Cardiac fibroblast (primary cell): ENCODE data around the gene AKR1C3.

Experiments
- DNase-seq, 2 donors: peaks; one replicate each; pipeline versions ENCODE4 v3.0.0 to v3.0.0-alpha.2; 2010; ENCODE audit warnings: low read depth in 2 of 2
- H3K4me3 ChIP-seq, 2 donors: replicated peaks in 1 of 2; 1 replicate in 1 of 2; 2 replicates in 1 of 2; pipeline ENCODE4 v1.5.1; 2011; ENCODE audit warnings: low read depth in 2 of 2, low read length in 2 of 2, mild to moderate bottlenecking in 2 of 2, moderate library complexity in 1 of 2
- TF ChIP-seq, protein P1 (sequence below): IDR thresholded peaks from one replicate; pipeline ENCODE4 v1.5.1; 2011; ENCODE audit warnings: low read depth, mild to moderate bottlenecking, low read length, inconsistent platforms

The AKR1C3 gene

DNA sequence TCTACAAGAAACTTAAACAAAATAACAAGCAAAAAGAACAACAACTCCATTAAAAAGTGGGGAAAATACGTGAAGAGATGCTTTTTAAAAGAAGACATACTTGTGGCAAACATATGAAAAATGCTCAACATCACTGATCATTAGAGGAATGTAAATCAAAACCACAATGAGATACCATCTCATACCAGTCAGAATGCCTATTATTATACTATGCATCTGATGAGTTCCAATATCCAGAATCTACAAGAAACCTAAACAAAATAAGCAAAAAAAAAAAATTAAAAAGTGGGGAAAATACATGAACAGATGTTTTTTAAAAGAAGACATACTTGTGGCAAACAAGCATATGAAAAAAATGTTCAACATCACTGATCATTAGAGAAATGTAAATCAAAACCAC lies 29.6 kb upstream of the AKR1C3 start:
- DNase-seq = peak in 1 of 2 donors; percentile 22
- TF ChIP-seq, protein P1, sequence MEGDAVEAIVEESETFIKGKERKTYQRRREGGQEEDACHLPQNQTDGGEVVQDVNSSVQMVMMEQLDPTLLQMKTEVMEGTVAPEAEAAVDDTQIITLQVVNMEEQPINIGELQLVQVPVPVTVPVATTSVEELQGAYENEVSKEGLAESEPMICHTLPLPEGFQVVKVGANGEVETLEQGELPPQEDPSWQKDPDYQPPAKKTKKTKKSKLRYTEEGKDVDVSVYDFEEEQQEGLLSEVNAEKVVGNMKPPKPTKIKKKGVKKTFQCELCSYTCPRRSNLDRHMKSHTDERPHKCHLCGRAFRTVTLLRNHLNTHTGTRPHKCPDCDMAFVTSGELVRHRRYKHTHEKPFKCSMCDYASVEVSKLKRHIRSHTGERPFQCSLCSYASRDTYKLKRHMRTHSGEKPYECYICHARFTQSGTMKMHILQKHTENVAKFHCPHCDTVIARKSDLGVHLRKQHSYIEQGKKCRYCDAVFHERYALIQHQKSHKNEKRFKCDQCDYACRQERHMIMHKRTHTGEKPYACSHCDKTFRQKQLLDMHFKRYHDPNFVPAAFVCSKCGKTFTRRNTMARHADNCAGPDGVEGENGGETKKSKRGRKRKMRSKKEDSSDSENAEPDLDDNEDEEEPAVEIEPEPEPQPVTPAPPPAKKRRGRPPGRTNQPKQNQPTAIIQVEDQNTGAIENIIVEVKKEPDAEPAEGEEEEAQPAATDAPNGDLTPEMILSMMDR = no peak
- H3K4me3 ChIP-seq = no peak overlapping the region

- TF ChIP-seq, protein P1 = no peak
- no peak for DNase-seq
- no peak overlapping the region for H3K4me3 ChIP-seq
Observed at GRCh38 chr10:5068274-5068984, 25.8 kb upstream of the AKR1C3 start.

DNA sequence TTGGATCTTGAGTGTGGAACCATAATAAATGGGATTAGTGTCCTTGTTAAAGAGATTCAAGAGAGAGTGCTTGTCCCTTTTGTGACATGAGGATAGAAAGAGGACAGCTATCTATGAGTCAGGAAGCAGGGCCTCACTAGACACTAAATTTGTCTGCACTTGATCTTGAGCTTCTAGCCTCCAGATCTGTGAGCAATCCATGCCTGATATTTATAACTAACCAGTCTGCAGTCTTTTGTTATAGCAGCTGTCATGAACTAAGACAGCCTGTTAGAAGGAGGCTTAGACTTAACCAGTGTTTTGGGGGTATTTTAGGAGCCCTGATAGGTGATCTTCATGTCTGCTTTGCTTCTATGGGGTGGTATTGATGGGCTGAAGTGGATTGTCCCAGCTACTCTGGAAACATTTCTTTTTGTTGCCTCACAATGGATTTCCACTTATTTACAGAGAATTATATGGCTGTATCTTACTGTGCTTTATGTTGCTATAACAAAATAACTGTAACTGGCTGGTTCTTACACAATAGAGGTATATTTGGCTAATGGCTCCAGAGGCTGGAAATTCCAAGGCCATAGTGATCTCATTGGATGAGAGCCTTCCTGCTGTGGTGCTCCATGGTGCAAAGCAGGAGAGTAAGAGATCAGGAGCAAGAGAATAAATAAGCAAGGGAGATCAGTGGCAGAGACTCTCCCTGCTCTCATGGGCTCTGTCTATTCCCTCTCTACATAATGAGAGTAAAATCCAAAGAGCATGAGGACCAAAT lies 23.4 kb upstream of the AKR1C3 start:
- TF ChIP-seq, protein P1 = no peak
- no peak overlapping the region for H3K4me3 ChIP-seq
- peak; percentile 77 to 79 for DNase-seq

DNA sequence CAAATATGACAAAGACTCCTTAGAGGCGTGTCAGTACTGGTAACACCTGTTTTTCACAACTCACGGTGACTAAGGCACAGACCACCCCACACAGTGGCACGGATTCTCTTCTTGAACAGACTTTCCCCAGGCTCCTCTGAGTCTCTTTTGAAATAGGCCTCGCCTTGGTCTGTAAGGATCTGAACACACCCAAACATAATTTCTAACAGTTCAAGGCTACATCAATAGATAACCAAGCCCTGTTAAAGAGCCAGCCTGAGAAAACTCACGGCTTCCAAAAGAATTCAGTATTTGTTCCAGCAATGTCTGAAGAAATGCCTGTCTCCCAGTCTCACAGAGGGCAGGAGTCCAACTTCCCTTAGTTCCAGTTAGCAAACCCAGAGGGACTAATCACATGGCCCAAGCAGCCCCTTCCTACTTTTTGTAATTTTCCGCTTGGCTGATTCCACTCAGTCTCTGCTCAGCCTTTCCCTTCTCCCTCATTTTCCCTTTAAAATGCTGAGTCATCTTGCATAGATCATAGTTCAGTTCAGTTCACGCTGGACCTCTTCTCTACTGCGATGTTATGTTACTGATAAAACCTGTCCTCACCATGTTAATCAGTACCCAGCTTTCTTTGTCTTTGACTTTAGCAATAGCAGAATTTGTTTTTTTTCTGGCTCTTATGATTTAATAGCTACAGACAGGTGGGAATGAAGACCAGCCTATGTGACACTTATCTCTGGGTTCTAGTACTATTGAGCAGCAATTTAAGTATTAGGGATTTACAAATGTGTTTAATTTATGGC lies 22.6 kb upstream of the AKR1C3 start:
- peak; percentile 90 to 100 for DNase-seq
- TF ChIP-seq, protein P1 = no peak
- H3K4me3 ChIP-seq = no peak overlapping the region

DNA sequence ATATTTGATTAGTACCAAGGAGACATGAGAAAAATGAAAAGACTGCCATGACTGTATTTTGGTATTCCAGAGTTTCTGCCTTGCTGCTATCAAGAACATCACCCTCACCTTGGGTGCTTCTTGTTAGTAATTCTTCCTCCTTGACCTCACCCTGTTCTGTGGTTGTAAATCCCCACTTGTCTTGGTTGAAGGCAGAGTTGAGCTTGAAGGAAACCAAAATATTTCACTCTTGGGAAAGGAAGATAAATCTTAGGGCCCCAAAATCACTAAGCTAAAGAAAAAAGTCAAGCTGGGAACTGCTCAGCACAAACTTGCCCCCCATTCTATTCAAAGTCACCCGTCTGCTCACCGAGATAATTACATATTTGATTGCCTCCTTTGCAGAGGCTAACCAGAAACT lies 20.6 kb upstream of the AKR1C3 start:
- TF ChIP-seq, protein P1 = no peak
- DNase-seq = no peak

DNA sequence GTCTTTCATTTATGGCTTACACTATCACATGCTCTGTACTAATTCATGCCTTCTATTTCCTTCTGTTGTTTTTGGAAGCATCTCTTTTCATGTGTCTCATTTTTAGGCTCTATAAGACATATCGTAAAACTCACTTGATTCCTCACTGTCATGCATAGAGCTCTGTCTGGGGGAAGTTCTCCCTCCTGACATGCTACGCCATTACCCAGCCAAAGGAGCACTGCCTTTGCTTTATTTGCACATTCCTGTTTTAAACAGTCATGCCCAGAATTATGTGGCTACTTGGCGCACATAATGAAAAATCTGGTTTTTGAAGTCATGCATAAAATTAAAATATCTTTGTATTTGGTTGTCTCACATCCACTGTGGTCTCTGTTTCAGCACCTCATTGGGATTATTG lies 17.6 kb upstream of the AKR1C3 start:
- no peak overlapping the region for H3K4me3 ChIP-seq
- TF ChIP-seq, protein P1 = no peak
- DNase-seq = peak; percentile 9 to 18

More for the DNA sequence above, 20.6 kb upstream of the AKR1C3 start:
- H3K4me3 ChIP-seq = no peak overlapping the region
